H9 (cell line): ENCODE results near the gene FOSL2. TPM values are rescaled to one million over a fixed set of nuclear protein-coding genes. Genes with fewer than 3 reads are reported as not detected.

ENCODE experiments used
- DNase-seq: peaks from one replicate; pipeline ENCODE4 v3.0.0-alpha.2; 2017
- H2AFZ ChIP-seq: one replicate; pipeline ENCODE4 v1.6.1; 2013; ENCODE audit warnings: mild to moderate bottlenecking, low read length, control low read depth, moderate library complexity
- H2AK5ac ChIP-seq: 2 replicates; pipeline ENCODE4 v1.6.1; 2013; ENCODE audit warnings: low read length, control low read depth, mixed read lengths; ENCODE audit not compliant: insufficient read length
- H2BK120ac ChIP-seq: one replicate; pipeline ENCODE4 v1.6.1; 2013; ENCODE audit warnings: low read depth, mild to moderate bottlenecking, low read length, control low read depth, inconsistent platforms; ENCODE audit not compliant: poor library complexity, severe bottlenecking
- H2BK12ac ChIP-seq: 2 replicates; pipeline ENCODE4 v1.6.1; 2013; ENCODE audit warnings: low read length, control low read depth, mixed read lengths, low read depth; ENCODE audit not compliant: insufficient read length
- H2BK15ac ChIP-seq: 2 replicates; pipeline ENCODE4 v1.6.1; 2013; ENCODE audit warnings: low read depth, low read length, control low read depth
- H2BK20ac ChIP-seq: one replicate; pipeline ENCODE4 v1.6.1; 2013; ENCODE audit warnings: low read depth, mild to moderate bottlenecking, low read length, control low read depth, inconsistent platforms; ENCODE audit not compliant: poor library complexity, severe bottlenecking
- H2BK5ac ChIP-seq: 2 replicates; pipeline ENCODE4 v1.6.1; 2013; ENCODE audit warnings: low read length, control low read depth, mixed read lengths; ENCODE audit not compliant: insufficient read length
- H3K14ac ChIP-seq: 2 replicates; pipeline ENCODE4 v1.6.1; 2013; ENCODE audit warnings: low read length, control low read depth; ENCODE audit not compliant: insufficient read depth
- H3K18ac ChIP-seq: 2 replicates; pipeline ENCODE4 v1.6.1; 2013; ENCODE audit warnings: low read depth, mild to moderate bottlenecking, mixed read lengths, low read length, control low read depth; ENCODE audit not compliant: insufficient read length
- H3K23ac ChIP-seq: 2 replicates; pipeline ENCODE4 v1.6.1; 2013; ENCODE audit warnings: low read length, control low read depth, mixed read lengths, low read depth; ENCODE audit not compliant: insufficient read length
- H3K23me2 ChIP-seq: 2 replicates; pipeline ENCODE4 v1.6.1; 2013; ENCODE audit warnings: low read depth, mild to moderate bottlenecking, mixed read lengths, low read length, control low read depth; ENCODE audit not compliant: insufficient read length, poor library complexity, severe bottlenecking
- H3K27ac ChIP-seq: 2 replicates; pipeline ENCODE4 v1.5.1; 2013; ENCODE audit warnings: low read length, control low read depth, mixed read lengths, low read depth; ENCODE audit not compliant: insufficient read length
- H3K27me3 ChIP-seq: 2 replicates; pipeline ENCODE4 v1.6.1; 2013; ENCODE audit warnings: low read length, control low read depth, inconsistent platforms; ENCODE audit not compliant: insufficient read depth
- H3K4ac ChIP-seq: 2 replicates; pipeline ENCODE4 v1.6.1; 2013; ENCODE audit warnings: low read depth, mild to moderate bottlenecking, control low read depth, inconsistent platforms, low read length, moderate library complexity
- H3K4me1 ChIP-seq: 2 replicates; pipeline ENCODE4 v1.6.1; 2013; ENCODE audit warnings: low read length, control low read depth, inconsistent platforms; ENCODE audit not compliant: insufficient read depth
- H3K4me2 ChIP-seq: 2 replicates; pipeline ENCODE4 v1.6.1; 2013; ENCODE audit warnings: low read length, control low read depth, mixed read lengths; ENCODE audit not compliant: insufficient read length, insufficient read depth
- H3K56ac ChIP-seq: 2 replicates; pipeline ENCODE4 v1.6.1; 2013; ENCODE audit warnings: low read depth, mild to moderate bottlenecking, mixed read lengths, low read length, control low read depth; ENCODE audit not compliant: insufficient read length
- H3K79me1 ChIP-seq: 2 replicates; pipeline ENCODE4 v1.6.1; 2013; ENCODE audit warnings: low read depth, mild to moderate bottlenecking, moderate library complexity, low read length, control low read depth, inconsistent platforms; ENCODE audit not compliant: insufficient read depth, poor library complexity, severe bottlenecking
- H3K79me2 ChIP-seq: 2 replicates; pipeline ENCODE4 v1.6.1; 2013; ENCODE audit warnings: low read length, control low read depth, inconsistent platforms; ENCODE audit not compliant: insufficient read depth
- H3K9ac ChIP-seq: 2 replicates; pipeline ENCODE4 v1.6.1; 2013; ENCODE audit warnings: low read length, control low read depth, mixed read lengths; ENCODE audit not compliant: insufficient read length; ENCODE audit errors: extremely low read depth
- H3K9me3 ChIP-seq: one replicate; pipeline ENCODE4 v1.6.1; 2013; ENCODE audit warnings: low read depth, low read length, inconsistent platforms; ENCODE audit not compliant: control insufficient read depth
- H3T11ph ChIP-seq: one replicate; pipeline ENCODE4 v1.6.1; 2013; ENCODE audit warnings: mild to moderate bottlenecking, low read length, control low read depth, inconsistent platforms
- H4K20me1 ChIP-seq: one replicate; pipeline ENCODE4 v1.6.1; 2013; ENCODE audit not compliant: control insufficient read depth, insufficient read length, insufficient read depth
- H4K5ac ChIP-seq: 2 replicates; pipeline ENCODE4 v1.6.1; 2013; ENCODE audit warnings: low read depth, mild to moderate bottlenecking, mixed read lengths, low read length, control low read depth; ENCODE audit not compliant: insufficient read length
- H4K8ac ChIP-seq: replicated peaks from 2 replicates; pipeline ENCODE4 v1.6.1; 2013; ENCODE audit warnings: low read length, control low read depth, mixed read lengths, low read depth; ENCODE audit not compliant: insufficient read length
- H4K91ac ChIP-seq: 2 replicates; pipeline ENCODE4 v1.6.1; 2013; ENCODE audit warnings: low read depth, mild to moderate bottlenecking, moderate library complexity, mixed read lengths, low read length, control low read depth; ENCODE audit not compliant: insufficient read length
- H3K27ac Mint-ChIP-seq, 3 experiments: 2 replicates in 2 of 3; 3 replicates in 1 of 3; pipeline ENCODE4 v1.8.0; 2020 to 2021; ENCODE audit warnings: mixed read lengths in 3 of 3, mild to moderate bottlenecking in 1 of 3, moderate library complexity in 1 of 3
- H3K27me3 Mint-ChIP-seq: 2 replicates; pipeline ENCODE4 v1.8.0; 2021; ENCODE audit warnings: low read depth, mild to moderate bottlenecking, moderate library complexity, mixed read lengths
- H3K36me3 Mint-ChIP-seq, 3 experiments: 2 replicates in 2 of 3; 3 replicates in 1 of 3; pipeline ENCODE4 v1.8.0; 2020 to 2021; ENCODE audit warnings: low read depth in 3 of 3, mixed read lengths in 3 of 3; ENCODE audit not compliant: insufficient read depth in 1 of 3
- H3K4me1 Mint-ChIP-seq, 2 experiments: 2 replicates each; pipeline ENCODE4 v1.8.0; 2020; ENCODE audit warnings: mixed read lengths in 2 of 2
- H3K4me3 Mint-ChIP-seq, 2 experiments: 2 replicates in 1 of 2; 3 replicates in 1 of 2; pipeline ENCODE4 v1.8.0; 2020 to 2021; ENCODE audit warnings: mild to moderate bottlenecking in 2 of 2, mixed read lengths in 2 of 2, moderate library complexity in 1 of 2
- H3K9me3 Mint-ChIP-seq, 2 experiments: 2 replicates in 1 of 2; 3 replicates in 1 of 2; pipeline ENCODE4 v1.8.0; 2020; ENCODE audit warnings: mild to moderate bottlenecking in 2 of 2, mixed read lengths in 2 of 2, moderate library complexity in 1 of 2
- CTCF ChIP-seq: fragments of 200-600 bp; sonication (generic); conservative IDR thresholded peaks from 3 replicates; pipeline ENCODE4 v1.8.0; 2021; ENCODE audit warnings: antibody characterized with exemption, mild to moderate bottlenecking
- WGBS: extraction: QIAGEN DNeasy Blood & Tissue Kit; methylation state at CpG from one replicate; pipeline ENCODE4 v1.1.7; 2013; ENCODE audit warnings: missing lambda C conversion rate, low lambda C conversion rate, mixed read lengths; ENCODE audit not compliant: insufficient read length; ENCODE audit errors: extremely low coverage; 5-methylcytosine and 5-hydroxymethylcytosine counted together
- total RNA-seq: library from RNA; stranded (reverse); gene quantifications from 2 replicates; pipeline ENCODE4 v1.2.1, GENCODE V29; 2021

FOSL2 gene
- total RNA-seq, 1 experiment from 2014 or later = 7.4 TPM

GRCh38 chr2:28407131-28407975 lies 14.7 kb downstream of the FOSL2 start:
- Histone ChIP-seq H3K4me1 (no peaks in the 10 kb centered on the region), H2BK120ac (no peak overlapping the region), H2AFZ (no peak overlapping the region), H3K79me1 (no peaks in the 10 kb centered on the region), H4K5ac (no peak overlapping the region), H3K27ac (no peak overlapping the region), H3K56ac (no peak overlapping the region), H4K8ac (no peak overlapping the region), H2BK20ac (no peak overlapping the region), H3K79me2 (no peaks in the 10 kb centered on the region), H3K23ac (no peak overlapping the region), H3K27me3 (no peaks in the 10 kb centered on the region), H3K9me3 (no peaks in the 10 kb centered on the region), H4K91ac (no peak overlapping the region), H2BK12ac (no peak overlapping the region), H3K18ac (no peak overlapping the region), H2BK5ac (no peak overlapping the region), H3T11ph (no peak overlapping the region), H3K14ac (no peak overlapping the region), H3K9ac (no peak overlapping the region), H3K23me2 (no peaks in the 10 kb centered on the region), H2BK15ac (no peak overlapping the region), H2AK5ac (no peak overlapping the region), H3K4ac (no peak overlapping the region), H4K20me1 (no peaks in the 10 kb centered on the region), H3K4me2 (no peak overlapping the region)
- Mint-ChIP-seq H3K27ac (peak overlapping the region in 2 of 3 experiments; percentile 44 to 52; a peak in 3 of 7 replicates), H3K4me1 (peaks cover 4 to 6% of the 10 kb centered on the region in 2 experiments; a peak in 2 of 4 replicates), H3K27me3 (no peaks in the 10 kb centered on the region), H3K36me3 (peaks cover 2 to 16% (median 8%) of the 10 kb centered on the region in 3 experiments; a peak in 4 of 7 replicates), H3K4me3 (no peak overlapping the region), H3K9me3 (no peaks in the 10 kb centered on the region)
- WGBS = no CpG with 5 or more reads among the region's 8 CpGs
- no peak for DNase-seq
- no peak for TF ChIP-seq CTCF
